Germinal center (tissue), 1 donor: ENCODE data around the gene ZXDC.

Source experiments
- DNase-seq: peaks from one replicate; pipeline ENCODE4 v3.0.0; 2012; ENCODE audit warnings: mixed read lengths, low spot score

The ZXDC gene

GRCh38 chr3:126454437-126455198 is 21.1 kb downstream of the ZXDC start:
- no peak for DNase-seq

DNA sequence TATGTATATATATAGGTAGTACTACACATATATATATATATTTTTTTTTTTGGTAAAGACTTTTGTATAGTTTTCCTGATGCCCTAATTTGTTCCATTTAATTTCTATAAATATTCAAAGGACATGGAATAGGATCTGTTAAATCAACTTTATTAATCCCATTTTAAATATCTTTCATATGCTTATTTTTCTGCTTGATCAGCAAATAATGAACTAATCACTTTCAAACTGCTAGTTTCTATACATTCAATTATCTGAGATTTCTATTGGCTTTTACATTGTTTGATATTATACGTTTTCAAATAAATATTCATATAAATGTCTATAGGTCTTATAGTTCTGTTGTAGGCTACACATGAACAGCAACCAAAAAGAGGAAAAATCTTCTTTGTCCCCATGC is 21.7 kb downstream of the ZXDC start:
- DNase-seq = no peak

DNA sequence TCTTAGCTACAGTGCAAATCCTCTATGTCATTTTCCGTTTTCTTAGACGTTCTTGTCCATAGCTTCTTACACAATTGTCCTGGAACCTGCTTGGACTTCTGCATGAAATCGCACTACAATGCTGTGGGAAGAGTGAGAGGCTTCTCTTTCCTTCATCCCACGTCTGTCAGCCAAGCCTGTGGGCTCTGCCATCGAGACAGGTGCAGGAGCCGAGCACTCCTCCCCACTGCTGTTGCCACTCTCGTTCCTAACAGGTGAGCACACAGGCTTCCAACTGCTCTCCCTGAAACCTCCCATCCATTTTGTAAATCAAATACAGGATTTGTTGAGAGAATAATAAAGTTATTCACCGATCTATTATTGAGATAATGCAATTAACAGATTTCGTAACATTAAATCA is 23.5 kb downstream of the ZXDC start:
- no peak for DNase-seq

GRCh38 chr3:126451511-126451910 is 24.2 kb downstream of the ZXDC start:
- DNase-seq = no peak

DNA sequence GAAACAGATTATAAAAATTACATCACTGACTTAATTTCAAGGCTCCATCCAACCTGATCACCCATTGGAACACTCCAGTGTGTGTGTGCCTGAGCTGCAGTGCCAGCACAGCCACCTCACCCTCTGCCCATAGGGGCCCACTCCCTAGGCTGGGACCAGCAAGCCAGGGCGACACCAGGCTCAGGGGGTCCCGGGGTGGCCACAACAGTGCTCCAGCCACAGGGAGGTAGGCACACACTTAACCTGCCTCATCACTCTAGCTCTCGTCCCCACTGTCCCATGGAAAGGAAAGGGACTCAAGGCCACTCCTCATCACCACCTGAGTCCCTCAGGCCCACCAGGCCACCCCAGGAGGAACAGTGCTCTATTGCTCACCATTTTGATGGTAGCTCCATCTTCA is 24.9 kb downstream of the ZXDC start:
- DNase-seq = no peak

DNA sequence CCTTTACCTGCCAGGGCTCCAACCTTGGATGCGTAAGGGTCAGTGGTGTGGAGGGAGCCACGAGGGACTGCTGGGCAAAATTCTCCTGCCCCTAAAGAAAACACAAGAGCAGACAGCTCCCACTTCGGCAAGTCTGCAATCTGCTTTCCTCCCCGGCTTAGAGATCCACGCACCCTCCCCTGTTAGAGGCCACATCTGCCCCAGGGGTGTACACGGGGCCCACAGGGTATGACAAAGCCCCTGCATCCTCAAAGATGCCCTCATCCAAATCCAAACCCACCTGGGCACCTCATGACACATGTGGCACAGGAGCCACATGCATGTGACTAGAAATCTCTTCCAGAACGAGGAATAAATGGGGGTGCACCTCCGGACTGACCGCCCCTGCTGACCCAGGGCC is 25.5 kb downstream of the ZXDC start:
- DNase-seq = no peak

DNA sequence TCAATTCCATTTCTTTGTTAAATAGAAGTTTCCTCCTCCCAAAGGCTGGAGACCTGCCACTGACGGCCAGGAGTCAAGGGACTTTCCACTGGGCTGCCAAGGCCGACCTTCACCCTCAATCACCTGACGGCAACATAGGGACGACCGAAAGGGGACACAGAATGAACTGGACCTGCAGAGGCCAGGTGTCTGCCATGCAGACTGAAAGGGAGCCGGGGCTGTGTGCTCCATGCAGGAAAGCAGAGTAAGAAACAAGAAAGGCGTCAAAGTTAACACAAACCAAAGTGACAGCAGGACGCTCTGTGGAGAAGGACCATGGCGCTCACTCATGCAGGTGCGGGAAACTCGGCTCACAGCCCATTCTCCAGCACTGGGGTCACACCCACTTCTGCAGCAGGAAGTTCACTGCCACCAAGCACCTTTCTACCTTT is 26.1 kb downstream of the ZXDC start:
- no peak for DNase-seq

DNA sequence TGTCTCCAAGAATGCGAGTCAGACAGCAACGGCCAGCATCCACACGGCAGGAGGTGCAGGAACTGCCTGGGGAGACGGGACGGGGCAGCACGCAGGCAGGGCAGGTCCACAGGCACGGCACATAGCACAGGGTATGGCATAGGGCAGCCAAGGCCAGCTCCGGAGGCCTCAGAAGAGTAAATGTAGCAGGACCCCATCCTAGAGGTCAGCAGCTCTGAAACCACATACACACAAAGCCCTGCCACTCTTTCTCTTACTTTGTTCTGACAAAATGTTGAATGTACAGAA is 26.9 kb downstream of the ZXDC start:
- DNase-seq = no peak

DNA sequence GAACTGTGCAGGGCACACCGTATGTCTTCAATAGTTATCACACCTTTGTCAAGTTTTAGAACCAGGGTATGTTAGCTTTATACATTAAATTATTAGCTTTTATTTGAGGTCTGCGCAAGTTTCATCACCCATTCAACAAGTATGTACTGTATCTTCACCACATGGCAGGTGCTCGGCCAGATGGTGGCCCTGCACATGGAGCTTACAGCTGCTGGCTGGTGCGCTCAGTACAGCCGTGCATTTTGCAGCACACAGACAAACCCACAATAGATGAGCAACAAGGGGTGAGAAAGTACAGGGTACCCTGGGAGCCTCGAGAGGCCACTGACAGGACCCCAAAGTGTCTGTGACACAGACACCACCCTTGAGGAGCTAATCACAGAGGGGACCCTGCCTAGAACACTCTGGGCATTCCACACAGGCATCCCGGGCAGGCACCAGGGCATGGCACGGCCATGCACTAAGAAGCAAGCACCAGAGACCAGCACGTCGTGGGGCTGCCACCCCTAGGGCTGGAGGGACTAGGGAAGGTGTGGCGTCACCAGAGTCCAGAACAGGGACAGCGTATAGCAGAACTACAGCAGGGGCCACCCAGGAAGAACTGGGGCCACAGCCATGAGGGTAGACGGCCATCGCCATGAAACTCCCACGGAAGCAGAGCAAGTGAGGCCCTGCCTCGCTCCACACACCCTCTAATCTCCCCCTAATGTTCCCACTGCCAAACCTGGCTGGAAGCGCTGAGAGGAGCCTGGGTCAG is 27.4 kb downstream of the ZXDC start:
- no peak for DNase-seq

- DNase-seq = no peak
Observed at GRCh38 chr3:126447456-126448106, 28.1 kb downstream of the ZXDC start.

GRCh38 chr3:126446791-126447190 is 28.9 kb downstream of the ZXDC start:
- no peak for DNase-seq

GRCh38 chr3:126446301-126446700 is 29.4 kb downstream of the ZXDC start:
- no peak for DNase-seq

GRCh38 chr3:126445506-126445905 is 30.2 kb downstream of the ZXDC start:
- DNase-seq = no peak

- no peak for DNase-seq
Observed at GRCh38 chr3:126442856-126443242, 32.8 kb downstream of the ZXDC start.

GRCh38 chr3:126442094-126442855 is 33.4 kb downstream of the ZXDC start:
- no peak for DNase-seq

GRCh38 chr3:126441256-126441880 is 34.3 kb downstream of the ZXDC start:
- DNase-seq = no peak

GRCh38 chr3:126440709-126440995 is 35.0 kb downstream of the ZXDC start:
- DNase-seq = no peak

- DNase-seq = no peak
Observed at GRCh38 chr3:126439968-126440708, 35.6 kb downstream of the ZXDC start.

GRCh38 chr3:126439346-126439967 is 36.2 kb downstream of the ZXDC start:
- no peak for DNase-seq

DNA sequence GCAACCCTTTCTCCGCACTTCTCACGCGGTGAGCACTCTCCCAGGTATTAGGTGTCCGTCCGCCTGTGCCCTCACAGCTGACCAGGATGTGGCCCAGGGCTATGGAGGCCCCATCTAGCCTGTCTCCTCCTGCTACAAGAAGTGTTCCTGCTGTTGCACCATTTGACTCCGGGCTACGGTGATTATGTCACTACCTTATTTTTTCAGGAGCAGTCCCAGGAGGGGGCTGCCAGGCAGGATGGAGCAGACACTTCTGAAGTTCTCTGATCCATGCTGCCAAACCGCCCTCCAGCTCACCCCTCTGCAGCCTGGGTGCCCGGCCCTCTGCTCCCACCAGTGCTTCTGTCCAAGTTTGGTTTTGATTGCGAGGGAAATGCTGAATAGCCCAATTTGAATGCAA is 36.9 kb downstream of the ZXDC start:
- no peak for DNase-seq

GRCh38 chr3:126438186-126438585 is 37.5 kb downstream of the ZXDC start:
- DNase-seq = no peak
